Ishikawa (cell line): ENCODE data around the gene POLR2J3.
"Not testable (repeated sequence)": the region's sequence is repeated elsewhere in the genome, so short reads cannot be mapped to it uniquely, and the experiment has no call there.

Source experiments
- CEBPB ChIP-seq: IDR thresholded peaks from 2 replicates; pipeline ENCODE4 v1.6.1; 2012
- EP300 ChIP-seq: IDR thresholded peaks from 2 replicates; pipeline ENCODE4 v1.6.1; 2012; ENCODE audit warnings: borderline replicate concordance
- TCF12 ChIP-seq: IDR thresholded peaks from 2 replicates; pipeline ENCODE4 v1.6.1; 2012; ENCODE audit warnings: low read depth
- YY1 ChIP-seq: IDR thresholded peaks from 2 replicates; pipeline ENCODE4 v1.6.1; 2012; ENCODE audit warnings: low read depth
- ZBTB7A ChIP-seq: IDR thresholded peaks from 2 replicates; pipeline ENCODE4 v1.6.1; 2012; ENCODE audit warnings: low read depth
- TF ChIP-seq, protein P1 (sequence below): IDR thresholded peaks from 2 replicates; pipeline ENCODE4 v1.6.1; 2012; ENCODE audit warnings: low read depth, mild to moderate bottlenecking
- TF ChIP-seq, protein P2 (sequence below): IDR thresholded peaks from 2 replicates; pipeline ENCODE4 v1.6.1; 2012

DNA sequence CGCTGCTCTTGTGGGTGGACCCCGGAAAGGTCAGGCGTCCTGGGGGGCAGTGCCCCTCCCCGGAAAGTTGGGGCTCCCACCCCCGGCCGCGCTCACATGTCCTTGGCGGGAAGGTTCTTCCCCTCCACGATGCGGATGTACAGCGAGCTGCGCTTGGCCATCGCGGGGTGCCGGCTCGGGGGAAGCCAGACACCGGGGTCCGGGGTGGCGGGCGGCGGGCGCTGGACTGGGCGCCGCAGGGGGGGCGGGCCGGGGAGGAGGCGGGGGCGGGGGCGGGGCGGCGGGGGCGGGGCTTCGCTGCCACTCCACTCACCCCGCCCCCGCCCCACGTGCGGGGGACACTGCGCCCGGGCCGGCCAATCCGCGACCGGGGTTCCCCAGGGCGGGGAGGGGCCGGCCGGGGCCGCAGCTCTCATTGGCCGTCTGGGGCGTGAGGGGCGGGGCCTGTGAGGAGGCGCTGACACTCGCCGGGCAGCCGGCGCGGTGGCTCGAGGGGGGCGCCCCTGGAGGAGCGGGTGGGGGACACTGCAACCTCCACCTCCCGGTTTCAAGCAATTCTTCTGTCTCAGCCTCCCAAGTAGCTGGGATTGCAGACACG, 54.7 kb downstream of the POLR2J3 start, which contains the start of gene RASA4B:
- TF ChIP-seq TCF12, CEBPB, EP300, ZBTB7A, YY1: not testable (repeated sequence)
- TF ChIP-seq, protein P1, sequence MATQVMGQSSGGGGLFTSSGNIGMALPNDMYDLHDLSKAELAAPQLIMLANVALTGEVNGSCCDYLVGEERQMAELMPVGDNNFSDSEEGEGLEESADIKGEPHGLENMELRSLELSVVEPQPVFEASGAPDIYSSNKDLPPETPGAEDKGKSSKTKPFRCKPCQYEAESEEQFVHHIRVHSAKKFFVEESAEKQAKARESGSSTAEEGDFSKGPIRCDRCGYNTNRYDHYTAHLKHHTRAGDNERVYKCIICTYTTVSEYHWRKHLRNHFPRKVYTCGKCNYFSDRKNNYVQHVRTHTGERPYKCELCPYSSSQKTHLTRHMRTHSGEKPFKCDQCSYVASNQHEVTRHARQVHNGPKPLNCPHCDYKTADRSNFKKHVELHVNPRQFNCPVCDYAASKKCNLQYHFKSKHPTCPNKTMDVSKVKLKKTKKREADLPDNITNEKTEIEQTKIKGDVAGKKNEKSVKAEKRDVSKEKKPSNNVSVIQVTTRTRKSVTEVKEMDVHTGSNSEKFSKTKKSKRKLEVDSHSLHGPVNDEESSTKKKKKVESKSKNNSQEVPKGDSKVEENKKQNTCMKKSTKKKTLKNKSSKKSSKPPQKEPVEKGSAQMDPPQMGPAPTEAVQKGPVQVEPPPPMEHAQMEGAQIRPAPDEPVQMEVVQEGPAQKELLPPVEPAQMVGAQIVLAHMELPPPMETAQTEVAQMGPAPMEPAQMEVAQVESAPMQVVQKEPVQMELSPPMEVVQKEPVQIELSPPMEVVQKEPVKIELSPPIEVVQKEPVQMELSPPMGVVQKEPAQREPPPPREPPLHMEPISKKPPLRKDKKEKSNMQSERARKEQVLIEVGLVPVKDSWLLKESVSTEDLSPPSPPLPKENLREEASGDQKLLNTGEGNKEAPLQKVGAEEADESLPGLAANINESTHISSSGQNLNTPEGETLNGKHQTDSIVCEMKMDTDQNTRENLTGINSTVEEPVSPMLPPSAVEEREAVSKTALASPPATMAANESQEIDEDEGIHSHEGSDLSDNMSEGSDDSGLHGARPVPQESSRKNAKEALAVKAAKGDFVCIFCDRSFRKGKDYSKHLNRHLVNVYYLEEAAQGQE, result not testable (repeated sequence)
- TF ChIP-seq, protein P2, sequence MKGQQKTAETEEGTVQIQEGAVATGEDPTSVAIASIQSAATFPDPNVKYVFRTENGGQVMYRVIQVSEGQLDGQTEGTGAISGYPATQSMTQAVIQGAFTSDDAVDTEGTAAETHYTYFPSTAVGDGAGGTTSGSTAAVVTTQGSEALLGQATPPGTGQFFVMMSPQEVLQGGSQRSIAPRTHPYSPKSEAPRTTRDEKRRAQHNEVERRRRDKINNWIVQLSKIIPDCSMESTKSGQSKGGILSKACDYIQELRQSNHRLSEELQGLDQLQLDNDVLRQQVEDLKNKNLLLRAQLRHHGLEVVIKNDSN, result not testable (repeated sequence)
